Activated CD4-positive, alpha-beta T cell treated with anti-CD3 and anti-CD28 coated beads for 36 hours (primary cell): Measurements from ENCODE around the gene GALR2. TPM values are rescaled to one million over a fixed set of nuclear protein-coding genes. Genes with fewer than 3 reads are reported as not detected.

Source experiments
- ATAC-seq: fragments of 200-7000 bp; cut with Tn5 transposase; one replicate; pipeline ENCODE4 v1.10.0; 2021; ENCODE audit warnings: mild to moderate bottlenecking, moderate library complexity
- CTCF ChIA-PET: fragments of 350-600 bp; sonication (Branson Sonifier 250); formaldehyde crosslinking; loops from one replicate; lab custom pipeline; 2021; ENCODE audit warnings: antibody characterized with exemption; lab: Charles Lee
- POLR2A ChIA-PET: fragments of 350-600 bp; sonication (Branson Sonifier 250); formaldehyde crosslinking; loops from one replicate; lab custom pipeline; 2021; ENCODE audit warnings: antibody characterized with exemption, inconsistent platforms; lab: Charles Lee
- DNase-seq: peaks from one replicate; pipeline ENCODE4 v3.0.0-alpha.2; 2020
- H3K27ac Mint-ChIP-seq: one replicate; pipeline ENCODE4 v1.8.0; 2021; ENCODE audit warnings: mixed read lengths
- H3K27me3 Mint-ChIP-seq: one replicate; pipeline ENCODE4 v1.8.0; 2021; ENCODE audit warnings: mixed read lengths
- H3K36me3 Mint-ChIP-seq: one replicate; pipeline ENCODE4 v1.8.0; 2021; ENCODE audit warnings: low read depth, mixed read lengths
- H3K4me1 Mint-ChIP-seq: one replicate; pipeline ENCODE4 v1.8.0; 2021; ENCODE audit warnings: mixed read lengths
- H3K4me3 Mint-ChIP-seq: one replicate; pipeline ENCODE4 v1.8.0; 2021; ENCODE audit warnings: mild to moderate bottlenecking, moderate library complexity, mixed read lengths
- H3K9me3 Mint-ChIP-seq: one replicate; pipeline ENCODE4 v1.8.0; 2021; ENCODE audit warnings: low read depth, mixed read lengths
- intact Hi-C, 2 experiments: fragments of 100-400 bp; cut with DNase I in 1 of 2; cut with micrococcal nuclease in 1 of 2; formaldehyde crosslinking; loops; one replicate each; pipeline versions ENCODE4 v1.14.2 to v1.15.1; 2022 to 2024; cut with DNase I, micrococcal nuclease
- total RNA-seq, 2 experiments: library from RNA; stranded (reverse); gene quantifications; one replicate each; pipeline ENCODE4 v1.2.3, GENCODE V29; 2021

Gene GALR2
- total RNA-seq, 2 experiments from 2014 or later: 5.9 to 6.4 TPM

DNA sequence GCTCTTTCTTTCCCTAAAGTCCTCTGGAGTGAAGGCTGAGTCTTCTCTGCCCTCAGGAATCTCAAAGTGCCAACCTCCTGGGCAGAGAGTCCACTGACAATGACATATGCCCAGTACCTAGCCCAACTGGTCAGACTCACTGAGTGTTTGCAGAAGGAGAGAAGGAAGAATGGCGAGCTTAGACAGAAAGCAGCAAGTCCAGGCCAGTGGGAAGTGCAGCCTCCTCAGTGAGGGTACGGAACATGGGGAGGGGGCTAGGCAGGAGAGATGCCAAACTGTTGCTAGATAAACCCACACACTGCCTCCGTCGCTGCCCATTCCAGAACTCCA lies 28.3 kb downstream of the GALR2 start:
- H3K4me3 Mint-ChIP-seq: peak overlapping the region; percentile 90
- CTCF ChIA-PET: interaction anchor here (0.7 to 1.9 kb wide), 7 partner anchors 24 to 176 kb away, joined by 3 to 10 read pairs (median 4); no protein-coding TSS in a partner anchor

DNA sequence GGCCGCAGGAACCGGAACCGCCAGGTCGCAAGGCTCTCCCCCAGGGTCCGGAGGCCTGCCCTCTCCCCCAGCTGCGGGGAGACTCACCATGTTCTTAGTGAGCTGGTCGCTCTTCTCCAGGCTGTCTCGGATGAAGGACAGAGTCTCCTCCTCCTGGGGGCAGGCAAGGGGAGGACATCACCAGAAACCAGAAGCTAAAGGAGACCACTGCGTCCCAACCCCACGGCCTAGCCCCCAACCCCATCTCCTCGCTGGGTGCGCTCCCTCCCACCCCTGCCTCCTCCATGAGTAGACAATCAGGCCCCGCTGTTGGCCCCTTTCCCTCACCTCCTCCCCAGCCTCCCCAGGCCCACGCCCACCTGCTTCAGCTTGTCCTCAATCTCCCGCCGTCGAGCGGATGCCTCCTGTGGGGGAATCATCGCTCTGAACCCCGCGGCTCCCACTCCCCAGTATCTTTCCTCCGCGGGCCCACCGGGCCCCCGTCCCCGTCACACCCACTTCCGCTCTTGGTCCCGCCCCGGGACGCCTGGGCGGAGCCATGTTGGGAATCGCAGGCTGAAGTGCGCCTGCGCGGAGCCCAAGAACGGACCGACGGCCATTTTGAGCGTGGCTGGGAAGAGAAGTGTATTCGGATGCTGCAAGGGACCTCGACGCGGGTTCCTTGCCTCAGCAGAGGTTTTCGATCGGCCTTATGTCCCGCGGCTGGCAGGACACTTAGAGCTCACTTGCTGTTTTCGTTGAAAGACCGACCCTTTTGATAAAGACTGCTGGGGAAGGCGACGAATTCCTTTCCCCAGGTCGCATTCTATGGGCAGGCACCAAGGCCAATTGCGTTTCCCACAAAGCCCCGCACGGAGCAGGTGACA lies 28.9 kb downstream of the GALR2 start, which contains the start of gene EXOC7:
TSS of gene EXOC7 (minus strand) at position 514 of the 866 bp plus-strand sequence. CDS start at position 419, 95 bp downstream.
- Mint-ChIP-seq H3K27ac (peak within 1 kb of the TSS; percentile 93), H3K4me1 (peaks cover 18% of the 10 kb centered on the region), H3K36me3 (peaks cover 8% of the 10 kb centered on the region), H3K9me3 (no peaks in the 10 kb centered on the region), H3K27me3 (no peaks in the 10 kb centered on the region), H3K4me3 (peak within 1 kb of the TSS; percentile 90)
- ChIA-PET CTCF (interaction anchor here (0.6 to 1.9 kb wide), 10 partner anchors 23 to 245 kb away, joined by 3 to 10 read pairs (median 4); no protein-coding TSS in a partner anchor), POLR2A (interaction anchor here (0.8 to 2.0 kb wide), 3 partner anchors 23 to 168 kb away, joined by 3 to 4 read pairs (median 3); partner anchors contain the start of gene UBALD2)
- DNase-seq (peak; percentile 96), ATAC-seq (peak; percentile 94)
- intact Hi-C loops: loop anchor here (1.0 to 10.0 kb wide), 8 partner anchors 31 to 401 kb away; partner anchors contain the start of genes ACOX1 (in 1 of the 2), RHBDF2 (in 1 of the 2), SRP68 (in 1 of the 2) and TEN1 (in 1 of the 2)

More for the DNA sequence above, 28.3 kb downstream of the GALR2 start:
- DNase-seq (no peak), ATAC-seq (no peak)
- Mint-ChIP-seq H3K9me3 (no peaks in the 10 kb centered on the region), H3K36me3 (peaks cover 9% of the 10 kb centered on the region), H3K4me1 (peaks cover 18% of the 10 kb centered on the region), H3K27ac (peak overlapping the region; percentile 93), H3K27me3 (no peaks in the 10 kb centered on the region)
- intact Hi-C loops: loop anchor here (1.0 to 10.0 kb wide), 8 partner anchors 31 to 402 kb away; partner anchors contain the start of genes ACOX1 (in 1 of the 2), RHBDF2 (in 1 of the 2), SRP68 (in 1 of the 2) and TEN1 (in 1 of the 2)
- POLR2A ChIA-PET: interaction anchor here (0.7 to 2.0 kb wide), 2 partner anchors 169 to 288 kb away, joined by 4 to 6 read pairs; no protein-coding TSS in a partner anchor

- peak overlapping the region; percentile 93 for H3K27ac Mint-ChIP-seq
- ATAC-seq (no peak), DNase-seq (no peak)
- POLR2A ChIA-PET: interaction anchor here (0.8 to 2.0 kb wide), 3 partner anchors 24 to 168 kb away, joined by 3 to 4 read pairs (median 3); partner anchors contain the start of gene UBALD2
- intact Hi-C loops: loop anchor here in 1 of 2 experiments (10.0 kb wide), 1 partner anchor 400 kb away; the partner anchor contains the start of gene RHBDF2
- peak overlapping the region; percentile 90 for H3K4me3 Mint-ChIP-seq
- H3K36me3 Mint-ChIP-seq: peaks cover 7% of the 10 kb centered on the region
- H3K27me3 Mint-ChIP-seq: no peaks in the 10 kb centered on the region
- H3K4me1 Mint-ChIP-seq: peaks cover 18% of the 10 kb centered on the region
- no peaks in the 10 kb centered on the region for H3K9me3 Mint-ChIP-seq
- CTCF ChIA-PET: interaction anchor here (0.6 to 1.9 kb wide), 13 partner anchors 9 to 271 kb away, joined by 3 to 10 read pairs (median 3); no protein-coding TSS in a partner anchor
Measured at GRCh38 chr17:76104140-76104895, 29.7 kb downstream of the GALR2 start.

DNA sequence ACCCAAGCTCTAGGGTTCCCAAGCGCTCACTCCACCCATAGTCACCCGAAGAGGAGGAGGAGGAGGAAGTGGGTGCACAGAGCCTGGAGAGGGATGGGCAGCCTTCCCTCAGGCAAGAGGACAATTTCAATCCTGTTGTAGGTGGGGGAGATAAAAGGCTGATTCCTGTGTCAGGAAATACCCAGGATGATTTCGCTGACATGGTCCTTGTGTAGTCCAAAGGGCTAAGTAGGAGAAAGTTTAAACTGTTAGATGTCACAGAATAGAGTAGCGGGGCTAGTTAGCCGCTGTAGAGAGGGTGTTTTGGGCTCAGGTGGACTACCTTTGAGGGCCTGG lies 30.3 kb downstream of the GALR2 start:
- no peak for DNase-seq
- intact Hi-C loops: loop anchor here in 1 of 2 experiments (10.0 kb wide), 1 partner anchor 400 kb away; the partner anchor contains the start of gene RHBDF2
- no peak for ATAC-seq
- Mint-ChIP-seq H3K36me3 (peaks cover 4% of the 10 kb centered on the region), H3K4me1 (peaks cover 17% of the 10 kb centered on the region), H3K27ac (no peak overlapping the region), H3K9me3 (no peaks in the 10 kb centered on the region), H3K27me3 (no peaks in the 10 kb centered on the region), H3K4me3 (peak overlapping the region; percentile 90)
- POLR2A ChIA-PET: interaction anchor here (0.9 to 2.0 kb wide), 2 partner anchors 24 to 167 kb away, joined by 3 to 4 read pairs; no protein-coding TSS in a partner anchor
- CTCF ChIA-PET: interaction anchor here (0.6 to 1.1 kb wide), 4 partner anchors 16 to 270 kb away, joined by 3 read pairs; no protein-coding TSS in a partner anchor

DNA sequence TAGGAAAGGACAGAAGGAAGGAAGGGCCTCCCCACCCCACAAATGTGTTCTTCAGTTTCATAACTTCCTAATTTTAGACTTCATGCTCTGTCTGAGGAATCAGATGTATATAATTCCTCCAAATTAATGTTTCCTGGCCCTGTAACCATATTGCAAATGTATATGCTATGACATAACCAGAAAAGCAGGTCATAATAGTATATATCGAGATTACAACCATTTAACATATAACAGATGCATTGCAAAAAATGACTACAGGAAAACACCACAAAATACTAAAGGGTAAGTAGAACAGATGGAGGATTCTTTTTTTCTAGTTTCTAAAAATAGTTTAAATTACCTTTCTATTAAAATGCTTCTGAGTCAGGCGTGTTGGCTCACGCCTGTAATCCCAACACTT lies 32.1 kb downstream of the GALR2 start:
- Mint-ChIP-seq H3K9me3 (no peaks in the 10 kb centered on the region), H3K4me3 (no peak overlapping the region), H3K27me3 (no peaks in the 10 kb centered on the region), H3K27ac (no peak overlapping the region), H3K36me3 (no peaks in the 10 kb centered on the region), H3K4me1 (peaks cover 13% of the 10 kb centered on the region)
- intact Hi-C loops: loop anchor here in 1 of 2 experiments (1.0 to 10.0 kb wide), 2 partner anchors 92 to 398 kb away; partner anchors contain the start of gene RHBDF2
- DNase-seq (no peak), ATAC-seq (no peak)
- CTCF ChIA-PET: interaction anchor here (0.6 to 1.3 kb wide), 5 partner anchors 87 to 244 kb away, joined by 3 to 6 read pairs (median 4); no protein-coding TSS in a partner anchor
- POLR2A ChIA-PET: interaction anchor here (0.7 kb wide), 1 partner anchor 166 kb away, joined by 5 read pairs; the partner anchor contains the start of gene FBF1

DNA sequence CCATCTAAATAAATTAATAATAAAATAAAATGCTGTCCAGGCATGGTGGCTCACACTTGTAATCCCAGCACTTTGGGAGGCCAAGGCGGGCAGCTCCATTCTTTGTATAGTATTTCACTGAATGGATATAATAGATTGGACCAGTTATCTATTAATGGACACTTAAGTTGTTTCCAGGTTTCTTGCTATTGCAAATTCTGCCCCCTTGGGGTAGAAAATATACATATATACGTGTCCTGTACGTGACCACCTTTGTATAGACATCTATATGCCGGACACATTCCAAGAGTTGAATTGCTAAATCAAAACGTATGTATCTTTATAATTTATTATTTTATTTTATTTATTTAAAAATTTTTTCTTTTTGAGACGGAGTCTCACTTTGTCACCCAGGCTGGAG lies 32.9 kb downstream of the GALR2 start:
- ATAC-seq: no peak
- Mint-ChIP-seq H3K4me3 (no peak overlapping the region), H3K4me1 (peaks cover 8% of the 10 kb centered on the region), H3K27ac (no peak overlapping the region), H3K27me3 (no peaks in the 10 kb centered on the region), H3K9me3 (no peaks in the 10 kb centered on the region), H3K36me3 (no peaks in the 10 kb centered on the region)
- no peak for DNase-seq
- intact Hi-C loops: loop anchor here in 1 of 2 experiments (1.0 to 10.0 kb wide), 2 partner anchors 93 to 397 kb away; partner anchors contain the start of gene RHBDF2
- POLR2A ChIA-PET: interaction anchor here (0.6 kb wide), 1 partner anchor 405 kb away, joined by 3 read pairs; no protein-coding TSS in a partner anchor
- CTCF ChIA-PET: interaction anchor here (0.9 to 1.6 kb wide), 5 partner anchors 72 to 434 kb away, joined by 3 to 4 read pairs (median 4); no protein-coding TSS in a partner anchor

DNA sequence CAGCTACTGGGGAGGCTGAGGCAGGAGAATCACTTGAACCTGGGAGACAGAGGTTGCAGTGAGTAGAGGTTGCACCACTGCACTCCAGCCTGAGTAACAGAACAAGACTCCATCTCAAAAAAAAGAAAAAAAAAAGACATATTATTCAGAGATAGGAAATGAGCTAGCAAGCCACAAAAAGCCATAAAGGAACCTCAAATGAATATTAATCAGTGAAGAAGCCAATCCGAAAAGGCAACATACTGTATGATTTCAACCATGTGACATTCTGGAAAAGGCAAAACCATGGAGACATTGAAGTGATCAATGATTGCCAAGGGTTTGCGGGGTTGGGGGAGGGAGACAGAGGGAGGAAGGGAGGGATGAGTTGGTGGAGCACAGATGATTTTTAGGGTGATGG lies 37.4 kb downstream of the GALR2 start:
- no peak for ATAC-seq
- POLR2A ChIA-PET: no interaction called here

DNA sequence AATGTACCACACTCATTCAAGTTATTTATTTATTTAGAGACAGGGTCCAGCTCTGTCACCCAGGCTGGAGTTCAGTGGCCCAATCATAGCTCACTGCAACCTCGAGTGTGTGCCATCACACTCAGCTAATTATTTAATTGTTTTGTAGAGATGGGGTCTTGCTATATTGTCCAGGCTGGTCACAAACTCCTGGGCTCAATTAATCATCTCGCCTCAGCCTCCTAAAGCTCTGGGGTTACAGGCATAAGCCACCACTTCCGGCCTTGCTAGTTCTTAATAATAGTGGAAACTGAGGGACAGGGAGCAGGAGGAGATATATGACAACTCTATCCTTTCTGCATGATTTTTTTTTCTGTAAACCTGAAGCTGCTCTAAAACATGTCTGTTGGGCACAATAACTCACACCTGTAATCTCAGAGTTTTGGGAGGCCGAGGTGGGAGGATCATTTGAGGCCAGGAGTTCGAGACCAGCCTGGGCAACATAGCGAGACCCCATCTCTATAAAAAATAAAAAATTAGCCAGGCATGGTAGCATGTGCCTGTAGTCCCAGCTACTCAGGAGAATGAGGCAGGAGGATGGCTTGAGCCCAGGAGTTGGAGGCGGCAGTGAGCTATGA lies 40.7 kb downstream of the GALR2 start:
- intact Hi-C loops: no loop called here
- Mint-ChIP-seq H3K27me3 (no peaks in the 10 kb centered on the region), H3K9me3 (no peaks in the 10 kb centered on the region), H3K36me3 (no peaks in the 10 kb centered on the region), H3K4me3 (no peak overlapping the region), H3K27ac (no peak overlapping the region), H3K4me1 (no peaks in the 10 kb centered on the region)
- DNase-seq (no peak), ATAC-seq (no peak)
- ChIA-PET POLR2A (interaction anchor here (0.6 kb wide), 2 partner anchors 67 to 208 kb away, joined by 3 to 4 read pairs; no protein-coding TSS in a partner anchor), CTCF (interaction anchor here (0.6 to 0.8 kb wide), 5 partner anchors 19 to 135 kb away, joined by 3 to 4 read pairs (median 3); no protein-coding TSS in a partner anchor)

More for the DNA sequence above, 37.4 kb downstream of the GALR2 start:
- H3K36me3 Mint-ChIP-seq: no peaks in the 10 kb centered on the region
- no peak for DNase-seq
- H3K4me3 Mint-ChIP-seq: no peak overlapping the region
- H3K27ac Mint-ChIP-seq: no peak overlapping the region
- CTCF ChIA-PET: interaction anchor here (0.7 to 2.6 kb wide), 4 partner anchors 99 to 286 kb away, joined by 3 to 8 read pairs (median 4); no protein-coding TSS in a partner anchor
- H3K27me3 Mint-ChIP-seq: no peaks in the 10 kb centered on the region
- intact Hi-C loops: no loop called here
- no peaks in the 10 kb centered on the region for H3K9me3 Mint-ChIP-seq
- no peaks in the 10 kb centered on the region for H3K4me1 Mint-ChIP-seq

GRCh38 chr17:76119409-76120371 lies 45.1 kb downstream of the GALR2 start:
- Mint-ChIP-seq H3K4me1 (peaks cover 9% of the 10 kb centered on the region), H3K4me3 (no peak overlapping the region), H3K27ac (no peak overlapping the region), H3K27me3 (no peaks in the 10 kb centered on the region), H3K9me3 (no peaks in the 10 kb centered on the region), H3K36me3 (no peaks in the 10 kb centered on the region)
- DNase-seq (no peak), ATAC-seq (no peak)
- ChIA-PET CTCF (interaction anchor here (0.5 to 10.1 kb wide), 12 partner anchors 11 to 486 kb away, joined by 3 to 150 read pairs (median 3); no protein-coding TSS in a partner anchor), POLR2A (no interaction called here)
- intact Hi-C loops: loop anchor here in 1 of 2 experiments (5.0 kb wide), 1 partner anchor 178 kb away; no protein-coding TSS in a partner anchor
